ENCODE data around the gene COL21A1.

The COL21A1 gene

DNA sequence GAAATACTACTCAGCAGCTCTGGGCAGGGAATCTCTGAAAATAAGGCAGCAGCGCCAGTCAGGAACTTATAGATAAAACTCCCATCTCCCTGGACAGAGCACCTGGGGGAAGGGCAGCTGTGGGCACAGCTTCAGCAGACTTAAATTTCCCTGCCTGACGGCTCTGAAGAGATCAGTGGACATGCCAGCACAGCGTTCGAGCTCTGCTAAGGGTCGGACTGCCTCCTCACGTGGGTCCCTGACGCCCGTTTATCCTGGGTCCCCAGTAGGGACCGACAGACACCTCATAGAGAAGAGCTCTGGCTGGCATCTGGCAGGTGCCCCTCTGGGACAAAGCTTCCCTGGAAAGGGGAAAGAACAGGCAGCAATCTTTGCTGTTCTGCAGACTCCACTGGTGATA is 59.0 kb downstream of the COL21A1 start:
- no peak for DNase-seq (ENCODE audit: low read depth in 2 of 2)

DNA sequence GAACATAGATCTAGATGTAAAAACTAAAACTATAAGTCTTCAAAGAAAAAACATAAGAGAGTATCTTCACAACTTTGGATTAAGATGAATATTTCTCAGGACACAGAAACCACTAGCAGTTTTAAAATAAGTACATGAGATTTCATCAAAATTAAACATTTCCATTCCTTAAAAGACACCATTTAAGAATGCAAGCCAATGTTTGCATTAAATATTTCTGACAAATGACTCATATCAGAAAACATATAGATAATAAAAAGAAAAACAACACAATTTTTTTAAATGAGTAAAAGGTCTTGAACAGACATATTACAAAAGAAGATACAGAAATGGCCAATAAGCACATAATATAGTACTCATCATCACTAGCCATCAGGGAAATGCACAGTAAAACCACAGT is 59.7 kb downstream of the COL21A1 start:
- DNase-seq (ENCODE audit: low read depth in 2 of 2): no peak

DNA sequence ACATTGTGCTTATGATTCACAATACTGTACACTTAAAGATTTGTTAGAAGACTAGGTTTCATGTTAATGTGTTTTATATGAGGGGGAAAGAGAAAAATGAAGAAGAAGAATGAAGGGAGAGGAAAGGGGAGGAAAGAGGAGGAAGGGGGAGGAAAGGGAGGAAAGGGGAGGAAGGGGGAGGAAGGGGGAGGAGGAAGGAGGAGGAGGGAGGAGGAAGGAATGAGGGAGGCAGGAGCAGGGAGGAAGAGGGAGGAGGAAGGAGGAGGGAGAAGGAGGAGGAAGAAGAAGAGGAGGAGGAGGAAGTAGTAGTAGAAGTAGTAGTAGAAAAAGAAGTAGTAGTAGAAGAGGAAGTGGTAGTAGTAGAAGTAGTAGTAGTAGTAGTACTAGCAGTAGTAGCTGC is 70.6 kb downstream of the COL21A1 start:
- no peak for DNase-seq (ENCODE audit: low read depth in 2 of 2)

DNA sequence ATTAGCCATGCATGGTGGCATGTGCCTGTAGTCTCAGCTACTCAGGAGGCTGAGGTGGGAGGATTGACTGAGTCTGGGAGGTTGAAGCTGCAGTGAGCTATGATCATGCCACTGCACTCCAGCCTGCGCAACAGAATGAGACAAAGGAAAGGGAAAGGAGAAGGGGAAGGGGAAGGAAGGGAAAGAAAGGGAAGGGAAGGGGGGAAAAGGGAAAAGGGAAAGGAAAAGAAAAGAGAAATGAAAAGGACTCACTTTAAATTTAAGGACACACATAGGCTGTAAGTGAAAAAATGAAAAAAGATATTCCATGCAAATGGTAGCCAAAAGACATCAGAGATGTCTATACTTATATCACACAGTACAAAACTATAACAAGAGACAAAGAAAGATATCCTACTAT is 74.2 kb downstream of the COL21A1 start:
- no peak for DNase-seq (ENCODE audit: low read depth in 2 of 2)

DNA sequence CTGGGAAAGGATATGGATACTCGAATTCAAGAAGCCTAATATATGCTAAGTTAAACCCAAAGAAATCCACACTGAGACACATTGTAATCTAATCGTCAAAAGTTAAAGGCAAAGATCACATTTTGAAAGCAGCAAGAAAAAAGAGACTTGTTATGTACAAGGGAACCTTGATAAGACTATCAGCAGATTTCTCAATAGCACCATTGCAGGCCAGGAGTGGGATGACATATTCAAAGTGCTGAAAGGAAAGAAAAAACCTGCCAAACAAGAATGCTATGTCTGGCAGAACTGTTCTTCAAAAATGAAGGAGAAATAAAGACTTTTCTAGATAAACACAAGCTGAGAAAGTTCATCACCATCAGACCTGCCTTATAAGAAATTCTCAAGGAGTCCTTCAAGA is 75.2 kb downstream of the COL21A1 start:
- no peak for DNase-seq (ENCODE audit: low read depth in 2 of 2)

DNA sequence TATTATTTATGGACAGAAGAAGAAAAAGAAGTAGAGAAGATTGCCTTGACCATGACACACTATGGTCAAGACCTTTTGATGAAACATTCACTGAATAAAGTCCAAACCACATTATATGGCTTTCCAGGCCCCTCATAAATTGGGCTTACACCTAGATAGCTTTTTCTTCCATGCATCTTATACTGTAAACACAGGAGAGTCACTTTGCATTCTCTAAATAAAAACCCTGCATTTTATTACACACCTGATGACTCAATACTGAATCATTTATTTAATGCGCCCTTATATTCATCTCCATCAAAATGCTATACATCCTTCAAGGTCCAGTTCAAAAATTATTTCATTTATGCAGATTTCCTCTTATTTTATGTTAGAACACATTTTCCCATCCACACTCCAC is 78.0 kb downstream of the COL21A1 start:
- no peak for DNase-seq (ENCODE audit: low read depth in 2 of 2)

DNA sequence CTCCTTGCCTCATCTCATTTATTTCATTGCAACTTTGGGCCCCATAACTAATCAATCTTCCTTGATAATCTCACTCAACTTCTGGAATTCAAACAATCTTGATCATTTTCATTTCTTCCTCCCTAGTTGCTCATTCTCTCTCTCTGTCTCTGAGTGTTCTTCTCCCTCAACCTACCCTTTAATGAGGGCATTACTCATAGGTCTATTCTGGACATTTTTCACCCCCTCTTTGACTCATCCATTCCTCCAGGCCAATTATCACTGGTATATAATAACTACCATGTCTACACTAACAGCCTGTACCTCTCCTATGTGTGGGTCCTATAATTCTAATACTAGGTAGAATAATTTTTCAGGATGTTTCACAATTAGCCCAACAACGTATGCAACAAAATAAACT is 78.8 kb downstream of the COL21A1 start:
- no peak for DNase-seq (ENCODE audit: low read depth in 2 of 2)

DNA sequence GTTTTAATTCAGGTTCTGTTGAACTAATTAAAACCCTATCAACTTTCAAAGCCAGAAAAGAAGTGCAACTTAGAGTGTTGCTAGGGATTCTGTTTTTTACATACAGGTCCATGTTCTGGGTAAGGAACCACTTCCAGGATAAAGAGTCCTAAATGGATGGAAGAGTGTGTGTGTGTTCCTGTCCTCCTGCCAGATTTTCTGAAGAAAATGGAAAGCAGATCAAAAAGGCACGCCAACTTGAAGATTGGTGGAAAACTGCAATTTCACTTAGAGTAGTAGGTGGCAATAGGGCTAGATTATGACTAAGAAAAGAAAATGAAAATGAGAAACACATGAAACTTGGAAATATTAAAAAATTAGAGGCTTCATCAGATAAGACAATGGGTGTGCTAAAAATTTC is 85.3 kb downstream of the COL21A1 start:
- no peak for DNase-seq (ENCODE audit: low read depth in 2 of 2)

DNA sequence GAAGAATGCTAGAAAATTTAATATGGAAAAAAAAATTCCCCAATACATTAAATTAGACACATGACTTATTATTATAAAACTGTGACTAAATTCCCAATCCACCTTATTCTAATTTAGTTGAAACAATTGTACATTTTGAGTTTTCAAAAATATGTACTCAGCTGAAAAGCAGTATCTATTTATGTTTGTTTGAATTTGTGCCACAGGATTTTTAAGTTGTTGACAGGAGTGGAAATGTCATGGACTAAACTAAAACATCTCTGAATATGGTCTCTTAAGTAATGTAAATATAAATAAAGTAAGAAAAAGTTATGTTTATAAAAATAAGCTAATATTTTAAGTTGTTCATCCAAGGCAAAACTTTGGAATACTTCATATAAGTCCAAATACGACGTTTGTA is 86.9 kb downstream of the COL21A1 start:
- DNase-seq (ENCODE audit: low read depth in 2 of 2): no peak

DNA sequence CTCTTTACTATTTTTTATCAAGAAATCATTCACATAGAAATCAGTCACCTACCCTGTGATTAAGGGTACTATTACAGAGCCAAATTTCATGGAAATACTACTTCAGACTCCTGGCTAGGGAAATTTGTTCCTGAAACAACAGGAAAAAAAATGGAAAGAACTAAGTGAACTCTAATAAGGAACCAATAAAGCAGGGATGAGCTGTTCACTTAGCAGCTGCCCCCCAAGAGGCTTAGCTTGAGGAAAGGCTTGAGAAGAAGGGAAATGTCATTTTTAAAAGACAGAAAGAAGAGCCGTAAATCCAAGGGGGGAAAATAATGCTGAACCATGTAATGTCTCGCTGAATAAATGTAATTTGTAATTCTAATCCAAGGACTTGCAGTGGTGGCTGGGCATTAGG is 88.8 kb downstream of the COL21A1 start:
- no peak for DNase-seq (ENCODE audit: low read depth in 2 of 2)

DNA sequence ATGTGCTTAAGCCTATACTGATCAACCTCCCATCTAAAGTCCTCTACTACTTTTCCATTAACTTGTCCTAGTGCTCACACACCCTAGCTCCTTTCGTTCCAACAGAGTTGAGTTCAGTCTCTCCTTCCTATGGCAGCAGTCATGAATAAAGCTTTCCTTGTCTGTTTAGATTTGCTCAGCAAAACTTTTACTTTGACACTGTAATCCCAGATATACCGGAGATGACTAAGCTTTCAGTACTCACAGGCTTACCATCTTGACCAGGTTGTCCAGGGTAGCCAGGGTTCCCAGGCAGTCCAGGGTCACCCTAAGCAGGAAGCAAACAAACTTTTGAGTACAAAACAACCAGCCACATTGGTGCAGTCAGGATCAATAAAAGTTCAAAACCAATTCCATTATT is 90.7 kb downstream of the COL21A1 start:
- DNase-seq (ENCODE audit: low read depth in 2 of 2): no peak

DNA sequence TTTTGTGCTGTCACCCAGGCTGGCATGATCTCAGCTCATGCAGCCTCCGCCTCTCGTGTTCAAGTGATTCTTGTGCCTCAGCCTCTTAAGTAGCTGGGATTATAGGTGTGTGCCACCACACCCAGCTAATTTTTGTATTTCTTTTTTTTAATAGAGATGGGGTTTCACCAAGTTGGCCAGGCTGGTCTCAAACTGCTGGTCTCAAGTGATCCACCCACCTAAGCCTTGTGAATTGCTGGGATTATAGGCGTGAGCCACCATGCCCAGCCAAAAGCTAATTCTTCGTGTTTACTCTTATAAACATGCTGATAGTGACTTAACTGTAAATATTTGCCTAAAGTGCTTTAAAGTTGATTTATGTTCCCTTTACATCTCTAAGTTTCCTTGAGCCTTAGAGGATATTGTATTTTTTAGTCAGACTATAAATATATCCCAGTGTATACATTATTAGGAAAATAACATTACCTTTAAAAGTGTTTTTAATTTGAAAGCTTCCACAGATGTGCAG is 91.7 kb downstream of the COL21A1 start:
- no peak for DNase-seq (ENCODE audit: low read depth in 2 of 2)

DNA sequence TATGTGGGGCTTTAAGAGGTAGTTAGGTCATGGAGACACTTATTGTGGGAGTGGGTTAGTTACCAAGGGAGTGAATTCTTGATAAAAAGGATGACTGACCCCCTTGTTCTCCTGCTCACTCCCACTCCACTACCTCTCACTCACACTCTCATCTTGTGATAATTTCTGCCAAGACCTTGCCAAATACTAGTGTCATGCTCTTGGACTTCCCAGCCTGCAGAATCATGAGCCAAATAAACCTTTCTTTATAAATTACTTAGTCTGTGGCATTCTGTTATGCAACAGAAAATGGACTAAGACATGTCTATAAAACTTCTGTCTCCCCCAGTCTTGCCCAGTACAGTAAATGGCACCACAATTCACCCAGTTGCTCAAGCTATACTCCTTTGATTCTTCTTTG is 93.3 kb downstream of the COL21A1 start:
- no peak for DNase-seq (ENCODE audit: low read depth in 2 of 2)

DNA sequence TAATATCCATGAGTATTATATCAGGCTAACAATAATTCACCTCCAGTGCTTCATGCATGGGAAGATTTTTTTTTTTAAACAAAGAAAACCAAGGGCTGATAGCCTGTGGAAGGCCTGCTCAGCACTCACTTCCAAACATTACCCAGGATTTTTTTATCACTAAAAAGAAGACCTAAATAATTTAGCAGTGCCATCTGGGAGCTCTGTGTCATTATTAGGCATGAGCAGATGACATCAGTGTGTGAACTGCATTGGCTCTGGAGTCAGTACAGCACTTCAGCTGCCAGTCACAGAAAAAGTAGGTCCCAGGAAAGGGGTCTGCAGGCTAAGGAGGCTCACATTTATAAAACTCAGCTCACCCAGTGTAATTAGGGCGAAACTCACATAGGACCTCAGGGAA is 94.8 kb downstream of the COL21A1 start:
- DNase-seq (ENCODE audit: low read depth in 2 of 2): no peak

DNA sequence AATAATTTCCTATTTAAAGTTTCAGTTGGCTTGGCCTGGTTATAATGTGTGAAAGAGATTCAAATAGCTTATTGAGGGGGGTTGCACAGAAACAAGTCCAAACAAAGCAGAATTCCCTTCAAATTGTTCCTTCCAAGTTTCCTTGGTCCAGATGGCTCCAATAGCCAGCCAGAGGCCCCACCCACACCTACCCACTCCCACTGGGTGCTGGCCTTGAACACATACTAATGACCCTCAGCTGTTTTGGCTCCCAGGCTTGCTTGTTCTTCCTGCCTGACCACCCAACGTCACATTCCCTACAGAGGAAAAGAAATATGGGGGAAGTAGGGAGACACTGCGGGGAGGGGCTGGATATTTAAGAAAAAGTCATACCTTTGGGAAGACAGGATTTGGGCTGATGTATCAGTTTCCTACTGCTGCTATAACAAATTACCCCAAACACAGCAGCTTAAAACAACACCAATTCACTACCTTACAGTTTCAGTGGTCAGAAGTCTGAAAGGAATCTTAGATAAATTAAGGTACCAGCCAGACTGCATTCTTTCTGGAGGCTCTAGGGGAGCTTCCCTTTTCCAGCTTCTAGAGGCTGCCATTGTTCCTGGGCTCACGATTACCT is 95.7 kb downstream of the COL21A1 start:
- DNase-seq (ENCODE audit: low read depth in 2 of 2): no peak

DNA sequence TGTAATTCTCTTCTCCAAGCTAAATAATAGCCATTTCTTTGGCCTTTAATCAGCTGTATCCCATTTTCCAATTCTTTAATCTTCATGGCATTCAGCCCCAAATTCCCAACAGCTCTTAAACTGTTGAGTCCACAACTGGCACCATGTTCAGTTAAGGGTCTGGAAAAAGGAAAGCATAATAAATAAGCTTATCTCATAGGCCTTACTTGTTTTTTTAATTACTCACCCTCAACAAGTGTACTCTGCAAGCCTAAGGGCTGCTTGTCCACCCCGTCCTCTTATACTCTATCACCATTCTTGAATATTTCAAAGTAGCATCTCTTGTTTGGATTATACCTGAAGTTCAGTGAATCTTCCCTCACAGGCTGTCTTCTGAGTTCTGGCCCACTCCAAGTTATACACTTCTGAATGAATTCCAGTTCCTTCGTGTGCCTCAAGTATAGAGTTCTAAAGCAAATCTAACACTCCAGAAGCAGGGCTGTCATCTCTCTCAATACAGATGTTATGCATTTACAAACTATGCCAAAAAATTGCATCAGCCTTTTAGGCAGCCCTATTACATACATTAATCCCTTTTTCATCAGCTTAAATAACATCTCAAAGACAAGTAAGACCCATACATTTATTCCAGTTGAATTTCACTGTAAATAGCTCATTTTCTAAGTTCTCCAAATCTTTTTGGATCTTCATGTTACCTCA is 98.7 kb downstream of the COL21A1 start:
- no peak for DNase-seq (ENCODE audit: low read depth in 2 of 2)

DNA sequence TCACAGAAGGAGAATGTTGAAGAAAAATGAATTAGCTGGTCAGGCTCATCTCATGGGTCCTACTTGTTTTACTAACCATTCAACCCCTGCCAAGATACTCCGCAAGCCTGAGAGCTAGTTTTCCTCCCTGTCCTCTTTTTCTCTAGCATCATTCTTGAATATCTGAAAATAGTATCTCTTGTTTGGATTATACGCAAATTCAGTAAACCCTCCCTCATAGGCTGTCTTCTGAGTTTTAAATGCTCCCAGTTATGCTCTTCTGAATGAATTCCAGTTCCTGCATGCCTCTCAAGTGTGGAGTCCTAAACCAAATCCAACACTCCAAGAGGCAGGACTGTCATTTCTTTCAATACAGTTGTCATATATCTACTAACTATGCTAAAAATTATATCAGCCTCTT is 99.6 kb downstream of the COL21A1 start:
- DNase-seq (ENCODE audit: low read depth in 2 of 2): no peak

DNA sequence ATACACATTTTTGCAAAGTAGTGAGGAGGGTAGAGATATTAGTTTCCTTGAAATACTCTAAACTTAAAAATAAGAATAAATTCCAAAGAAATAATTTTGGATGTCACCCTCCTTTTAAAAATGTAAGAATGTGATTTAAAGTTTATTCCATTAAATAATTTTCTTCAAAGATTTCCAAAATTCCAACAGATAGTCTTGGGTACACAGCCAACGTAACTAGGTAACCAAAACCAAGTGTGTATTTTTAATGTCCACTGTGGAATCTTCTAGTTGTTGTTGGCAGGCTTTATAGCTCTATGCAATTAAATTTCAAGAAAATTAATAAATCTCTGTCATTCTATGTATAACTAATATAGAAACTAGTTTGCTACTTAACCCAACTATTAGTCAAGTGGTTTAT is 101.3 kb downstream of the COL21A1 start:
- no peak for DNase-seq (ENCODE audit: low read depth in 2 of 2)

DNA sequence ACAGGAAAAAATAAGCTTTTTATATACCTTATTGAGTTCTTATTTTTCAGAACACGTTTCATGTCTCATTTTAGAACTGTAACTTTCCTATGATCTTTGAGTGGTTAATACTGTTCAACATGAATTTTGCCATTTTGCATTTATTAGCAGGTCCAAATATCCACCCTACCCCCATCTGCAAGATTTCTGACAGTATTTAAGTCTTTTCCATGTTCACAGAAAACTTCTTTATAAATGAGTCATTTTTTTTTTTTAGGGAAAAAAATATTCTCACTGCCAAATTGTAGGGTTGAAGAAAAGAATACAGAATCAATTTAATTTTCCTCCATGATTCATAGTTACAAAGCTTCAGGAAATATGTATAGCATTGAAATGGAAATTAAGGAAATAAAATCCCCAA is 101.8 kb downstream of the COL21A1 start:
- no peak for DNase-seq (ENCODE audit: low read depth in 2 of 2)

DNA sequence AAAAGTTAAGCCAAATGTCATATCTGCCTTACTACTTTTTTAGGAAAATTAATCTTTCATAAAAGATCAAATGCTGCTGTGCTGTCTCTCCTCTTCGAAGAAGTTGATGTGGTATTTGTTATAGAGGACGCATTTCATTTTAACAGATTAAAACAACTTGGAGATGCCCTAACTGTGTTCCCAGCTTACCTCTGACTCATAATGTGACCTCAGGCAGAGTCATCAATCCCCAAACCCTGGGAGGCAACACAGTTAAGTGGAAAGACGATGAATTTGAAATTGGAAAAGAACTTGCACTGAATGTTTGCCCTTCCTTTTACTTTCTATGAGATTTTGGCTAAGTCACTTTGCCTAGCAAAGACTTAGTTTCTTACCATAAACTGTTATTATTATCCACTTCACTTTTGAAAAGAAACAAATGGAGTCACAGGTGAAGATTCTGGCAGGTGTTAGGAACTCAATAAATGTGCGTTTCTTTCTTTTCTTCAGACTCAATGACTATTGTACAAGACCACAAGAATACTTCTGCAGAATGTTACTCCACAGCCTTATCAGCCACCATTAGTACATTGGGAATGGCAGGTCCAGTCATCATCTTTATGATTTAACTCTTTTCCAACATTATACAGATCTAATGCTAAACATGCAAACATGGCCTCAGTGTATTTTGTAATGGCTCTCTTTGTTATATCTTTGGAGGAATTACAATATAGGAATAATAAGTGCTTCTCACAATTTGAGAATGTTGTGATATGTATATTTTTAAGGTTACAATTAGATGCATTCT is 102.6 kb downstream of the COL21A1 start:
- no peak for DNase-seq (ENCODE audit: low read depth in 2 of 2)

DNA sequence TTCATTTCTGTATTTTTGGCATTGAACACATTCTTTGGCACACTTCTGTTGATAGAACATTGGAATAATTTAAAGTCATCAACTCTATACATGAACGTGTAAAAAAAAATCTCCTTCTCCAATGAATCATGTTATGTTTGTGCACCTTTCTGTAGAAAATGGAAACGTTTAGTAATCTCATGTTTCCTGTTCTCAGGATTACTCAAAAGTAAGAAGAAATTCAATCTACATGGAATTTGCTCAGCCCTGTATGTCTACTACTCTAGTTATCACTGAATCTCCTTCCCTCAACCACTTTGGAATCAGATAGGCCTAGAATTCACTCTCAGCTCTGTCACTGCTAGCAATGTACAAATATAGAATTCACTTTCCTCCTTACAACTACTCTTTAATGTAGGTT is 103.6 kb downstream of the COL21A1 start:
- DNase-seq (ENCODE audit: low read depth in 2 of 2): no peak

DNA sequence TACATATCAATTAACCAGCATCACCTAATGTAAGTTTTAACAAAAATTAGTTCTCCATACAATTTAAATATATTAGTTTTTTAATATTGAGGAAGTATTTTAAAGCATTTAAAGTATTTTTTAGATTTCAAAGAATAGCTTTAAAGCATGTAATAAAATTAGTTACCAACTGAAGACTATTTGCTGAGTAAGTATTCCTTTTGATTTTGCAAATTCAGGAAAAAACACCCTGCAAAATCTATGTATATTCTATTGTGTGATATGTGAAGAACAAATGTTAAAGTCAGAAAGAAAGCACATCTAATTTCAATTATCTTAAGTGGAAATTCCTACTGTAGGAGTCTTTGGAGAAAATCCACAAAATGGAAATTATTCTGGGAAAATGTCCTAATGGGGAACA is 107.3 kb downstream of the COL21A1 start:
- no peak for DNase-seq (ENCODE audit: low read depth in 2 of 2)

DNA sequence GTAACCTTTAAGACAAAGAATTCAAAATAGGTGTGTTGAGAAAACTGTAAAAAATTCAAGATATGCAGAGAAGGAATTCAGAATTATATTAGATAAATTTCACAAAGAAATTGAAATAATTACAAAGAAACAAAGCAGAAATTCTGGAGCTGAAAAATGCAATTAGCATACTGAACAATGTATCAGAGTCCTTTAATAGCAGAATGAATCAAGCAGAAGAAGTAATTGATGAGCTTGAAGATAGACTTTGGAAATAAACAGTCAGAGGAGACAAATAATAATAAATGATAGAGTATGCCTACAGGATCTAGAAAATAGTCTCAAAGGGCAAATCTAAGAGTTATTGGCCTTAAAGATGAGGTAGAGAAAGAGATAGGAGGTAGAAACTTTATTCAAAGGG is 131.7 kb downstream of the COL21A1 start:
- no peak for DNase-seq (ENCODE audit: low read depth in 2 of 2)
